Superior temporal gyrus (tissue), 1 donor: ENCODE results near the gene CHAF1B.
"Not testable (repeated sequence)": the region's sequence is repeated elsewhere in the genome, so short reads cannot be mapped to it uniquely, and the experiment has no call there.

Source experiments
- DNase-seq: peaks from one replicate; pipeline ENCODE4 v3.0.0-alpha.2; 2016; ENCODE audit errors: extremely low spot score

Gene CHAF1B

GRCh38 chr21:36385233-36386030 is at the start of gene CHAF1B:
Gene CHAF1B (plus strand): TSS chr21:36385392. CDS start chr21:36386137, 745 bp downstream.
- peak; percentile 70 for DNase-seq

GRCh38 chr21:36337099-36337509 is 48.1 kb upstream of the CHAF1B start:
- DNase-seq, result no peak

DNA sequence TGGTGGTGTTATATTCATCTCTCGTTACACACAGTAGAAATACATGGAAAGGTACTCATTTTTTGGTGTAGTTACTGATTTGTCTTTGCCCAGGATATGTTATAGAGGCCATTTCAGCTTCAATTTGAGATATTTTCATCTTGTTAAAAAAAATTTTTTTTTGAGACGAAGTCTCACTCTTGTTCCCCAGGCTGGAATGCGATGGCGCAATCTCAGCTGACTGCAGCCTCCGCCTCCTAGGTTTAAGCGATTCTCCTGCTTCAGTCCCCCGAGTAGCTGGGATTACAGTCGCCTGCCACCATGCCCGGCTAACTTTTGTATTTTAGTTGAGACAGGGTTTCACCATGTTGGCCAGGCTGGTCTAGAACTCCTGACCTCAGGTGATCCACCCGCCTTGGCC is 46.2 kb upstream of the CHAF1B start:
- DNase-seq, result no peak

- not testable (repeated sequence) for DNase-seq
These were observed 42.6 kb upstream of the CHAF1B start for GRCh38 chr21:36342581-36342980.

- no peak for DNase-seq
These were observed 40.3 kb upstream of the CHAF1B start for GRCh38 chr21:36344931-36345330.

DNA sequence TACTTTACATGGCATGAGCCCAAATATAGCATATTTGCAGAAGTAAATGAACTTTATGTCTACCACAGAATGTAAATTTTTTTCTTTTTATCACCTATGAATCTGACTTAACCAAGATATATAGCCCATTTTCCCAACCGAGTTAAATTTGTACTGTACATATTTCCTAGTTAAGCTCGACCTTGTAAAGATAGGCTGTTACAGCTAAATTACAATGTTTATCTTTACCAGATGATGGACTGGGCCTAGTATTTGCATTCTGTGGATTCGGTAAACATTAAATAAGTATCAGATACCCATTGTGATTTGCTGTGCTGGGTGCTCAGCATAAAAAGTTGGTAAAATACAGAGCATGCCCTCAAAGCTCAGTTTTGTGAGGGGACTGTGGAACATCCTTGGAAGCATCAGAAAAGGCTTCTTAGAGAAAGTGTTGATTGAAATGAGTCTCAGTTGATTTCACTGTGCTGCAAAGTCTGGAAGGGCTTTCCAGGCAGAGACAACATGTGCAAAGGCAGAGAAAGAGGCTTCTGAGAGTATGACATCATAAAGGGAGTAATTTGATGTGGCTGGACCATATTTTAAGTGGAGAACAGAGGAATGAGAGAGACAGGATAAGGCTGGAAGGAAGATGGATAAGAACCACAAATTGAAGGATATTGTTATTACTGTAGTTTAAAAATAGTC is 37.8 kb upstream of the CHAF1B start:
- no peak for DNase-seq

DNA sequence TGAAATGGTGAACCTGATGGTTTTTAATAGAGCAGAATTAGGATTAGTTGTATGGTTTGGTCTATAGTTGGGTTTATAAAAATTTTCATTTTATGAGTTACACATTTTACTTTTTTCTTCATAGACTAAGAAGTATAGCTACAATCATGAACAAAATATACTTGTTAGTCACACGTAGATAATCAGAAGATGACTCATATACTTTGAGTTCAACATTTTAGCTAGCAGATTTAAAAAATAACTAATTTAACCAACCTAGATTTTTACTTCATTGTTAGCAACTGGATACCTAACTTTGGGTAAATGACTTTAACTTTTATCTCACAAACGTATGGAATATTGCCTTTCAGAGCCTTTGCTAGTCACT is 37.2 kb upstream of the CHAF1B start:
- DNase-seq, result no peak

- DNase-seq, result no peak
These were observed 35.9 kb upstream of the CHAF1B start for GRCh38 chr21:36349315-36349714.

- no peak for DNase-seq
These were observed 34.8 kb upstream of the CHAF1B start for GRCh38 chr21:36350282-36350910.

DNA sequence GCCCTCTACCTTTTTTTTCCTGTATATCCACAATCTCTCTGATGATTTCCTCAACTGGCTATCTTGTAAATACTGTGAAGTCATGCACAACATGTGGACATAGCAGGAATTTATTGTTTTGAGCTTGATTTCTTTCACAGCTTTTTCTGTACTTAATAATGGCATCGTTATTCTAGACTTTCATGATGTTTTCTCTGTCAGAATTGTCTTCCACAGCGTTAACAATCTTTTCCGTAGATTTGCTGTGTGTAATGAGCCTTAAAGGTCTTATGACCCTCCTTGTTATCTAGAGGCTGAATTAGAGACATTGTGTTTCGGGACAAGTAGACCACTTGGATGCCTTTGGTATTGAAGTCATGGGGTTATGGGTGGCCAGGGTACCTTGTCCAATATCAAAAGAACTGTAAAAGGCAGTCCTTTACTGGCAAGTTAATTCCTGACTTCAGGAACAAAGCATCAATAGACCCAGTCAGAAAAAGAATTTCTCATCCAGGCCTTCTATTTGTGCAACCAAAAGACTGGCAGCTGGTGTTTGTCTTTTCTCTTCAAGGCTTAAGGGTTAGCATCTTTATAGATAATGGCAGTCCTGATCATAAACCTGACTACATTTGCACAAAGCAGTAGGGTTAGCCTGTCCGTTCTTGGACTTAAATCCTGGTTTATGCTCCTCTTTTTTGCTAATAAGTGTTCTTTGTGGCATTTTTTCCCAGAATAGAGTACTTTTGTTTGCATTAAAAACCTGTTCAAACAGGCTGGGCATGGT is 30.1 kb upstream of the CHAF1B start:
- DNase-seq, result no peak

DNA sequence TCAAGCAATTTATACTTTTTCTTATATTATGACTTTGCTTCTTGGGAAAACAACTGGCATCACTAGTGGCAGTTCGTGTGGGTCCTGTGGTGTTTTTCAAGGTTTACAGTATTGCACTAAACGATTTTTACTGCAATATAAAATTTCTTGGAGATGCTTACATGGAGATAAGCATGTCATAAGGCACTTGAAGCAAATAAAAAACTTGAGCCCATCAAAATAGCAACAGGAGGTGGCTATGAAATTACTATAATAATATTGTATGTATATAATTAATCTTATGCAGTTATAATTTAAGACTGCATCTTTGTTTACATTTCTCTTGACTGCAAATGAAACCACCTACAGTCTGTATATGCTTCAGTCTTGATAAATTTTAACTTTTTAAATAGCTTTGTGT is 29.3 kb upstream of the CHAF1B start:
- DNase-seq, result no peak

- no peak for DNase-seq
These were observed 26.0 kb upstream of the CHAF1B start for GRCh38 chr21:36359185-36359584.

GRCh38 chr21:36369064-36369685 is 16.0 kb upstream of the CHAF1B start:
- no peak for DNase-seq

DNA sequence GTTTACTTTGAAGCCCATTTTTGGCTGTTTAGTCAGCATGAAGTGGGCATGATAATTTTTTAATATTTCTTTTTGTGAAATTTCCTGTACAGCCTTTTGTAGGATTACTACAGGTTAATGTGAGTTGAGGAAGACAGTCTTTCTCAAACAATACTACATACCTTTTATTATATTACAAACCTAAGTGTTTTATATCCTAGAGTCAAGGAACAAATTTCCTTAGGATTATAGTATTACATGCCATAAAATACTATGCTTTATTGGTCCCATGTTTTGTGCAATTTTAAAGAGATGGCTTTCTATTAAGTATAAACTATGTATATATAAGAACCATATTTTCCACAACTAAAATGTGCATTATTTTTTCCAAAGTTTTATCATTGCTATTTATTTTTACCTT is 9.2 kb upstream of the CHAF1B start:
- no peak for DNase-seq

- DNase-seq, result no peak
These were observed 7.8 kb upstream of the CHAF1B start for GRCh38 chr21:36377391-36377842.

GRCh38 chr21:36379251-36379650 is 5.9 kb upstream of the CHAF1B start:
- no peak for DNase-seq

- DNase-seq, result no peak
These were observed 3.2 kb upstream of the CHAF1B start for GRCh38 chr21:36381841-36382589.

DNA sequence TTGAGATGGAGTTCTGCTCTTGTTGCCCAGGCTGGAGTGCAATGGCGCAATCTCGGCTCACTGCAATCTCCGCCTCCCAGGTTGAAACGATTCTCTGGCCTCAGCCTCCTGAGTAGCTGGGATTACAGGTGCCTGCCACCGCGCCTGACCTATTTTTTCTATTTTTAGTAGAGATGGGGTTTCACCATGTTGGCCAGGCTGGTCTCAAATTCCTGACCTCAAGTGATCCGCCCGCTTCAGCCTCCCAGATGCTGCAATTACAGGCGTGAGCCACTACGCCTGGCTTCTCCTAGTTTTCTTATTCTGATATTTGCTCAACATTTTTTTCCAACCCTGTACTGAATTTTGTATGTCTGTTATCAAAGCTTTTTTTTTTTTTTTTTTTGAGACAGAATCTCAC is 2.5 kb upstream of the CHAF1B start:
- DNase-seq, result not testable (repeated sequence)

- DNase-seq, result no peak
These were observed 333 bp upstream of the CHAF1B start for GRCh38 chr21:36384885-36385232.

DNA sequence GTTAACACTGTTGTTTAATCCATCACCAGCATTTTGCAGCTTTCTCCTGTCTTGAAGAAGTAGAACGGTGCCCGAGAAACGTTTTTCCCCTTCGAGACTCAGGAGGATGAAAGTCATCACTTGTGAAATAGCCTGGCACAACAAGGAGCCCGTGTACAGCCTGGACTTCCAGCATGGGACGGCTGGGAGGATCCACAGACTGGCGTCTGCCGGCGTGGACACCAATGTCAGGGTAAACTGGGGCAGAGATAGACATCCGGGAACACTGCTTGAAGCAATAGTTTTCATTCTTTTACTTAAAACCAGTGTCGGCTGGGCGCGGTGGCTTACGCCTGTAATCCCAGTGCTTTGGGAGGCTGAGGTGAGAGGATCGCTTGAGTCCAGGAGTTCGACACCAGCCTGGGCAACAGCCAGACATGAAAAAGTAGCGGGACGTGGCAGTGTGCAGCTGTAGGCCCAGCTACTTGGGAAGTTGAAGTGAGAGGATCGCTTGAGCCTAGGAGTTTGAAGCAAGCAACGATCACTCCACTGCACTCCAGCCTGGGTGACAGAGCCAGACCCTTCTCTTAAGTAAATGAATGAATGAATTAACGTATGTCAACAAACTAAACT is 945 bp downstream of the CHAF1B start:
- DNase-seq, result no peak
